HG03439 (cell line): Measurements from ENCODE around the gene FAM193A.
"Not testable (repeated sequence)": the region's sequence is repeated elsewhere in the genome, so short reads cannot be mapped to it uniquely, and the experiment has no call there.

Source experiments
- ATAC-seq: cut with Tn5 transposase; IDR thresholded peaks from one replicate; pipeline ENCODE4 v1.9.1; 2021; ENCODE audit warnings: mild to moderate bottlenecking, moderate library complexity; ENCODE audit not compliant: unreplicated experiment

Gene FAM193A

DNA sequence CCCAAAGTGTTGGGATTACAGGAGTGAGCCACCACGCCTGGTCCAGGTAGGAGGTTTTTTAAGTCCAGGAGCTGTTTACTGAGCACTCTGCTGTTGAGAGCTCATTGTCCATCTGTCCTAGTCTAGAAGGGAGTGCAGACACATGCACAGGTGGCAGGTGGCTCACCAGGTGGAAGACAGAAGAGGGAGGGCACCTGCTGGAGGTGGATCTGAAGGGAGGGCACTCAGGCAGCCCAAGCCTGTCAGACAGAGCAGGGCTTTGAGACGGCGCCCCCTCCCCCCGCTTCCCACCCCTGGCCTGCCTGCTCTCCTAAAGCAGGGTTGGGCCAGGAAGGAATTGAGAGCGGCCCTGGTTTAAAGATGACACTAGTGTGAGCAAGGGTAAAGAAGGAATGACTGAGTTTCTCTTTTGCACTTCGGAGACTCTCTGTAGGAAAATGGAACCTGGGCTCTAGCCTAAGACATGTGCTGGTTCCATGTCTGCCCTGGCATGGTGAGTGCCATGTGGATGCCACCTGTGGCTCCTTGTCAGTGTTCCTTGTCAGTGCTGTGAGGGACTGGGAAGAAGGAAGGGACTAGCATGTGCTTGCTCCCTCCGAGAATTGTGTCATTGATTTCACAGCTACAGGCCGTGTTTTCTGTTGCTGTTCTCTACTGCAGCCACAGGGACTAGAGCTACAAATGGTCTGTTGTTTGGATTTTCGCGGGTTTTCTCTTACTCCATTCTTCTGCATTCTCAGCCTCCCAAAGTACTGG, 111.1 kb downstream of the FAM193A start:
- no peak for ATAC-seq

- ATAC-seq, result no peak
Observed at GRCh38 chr4:2648159-2648814, 111.8 kb downstream of the FAM193A start.

GRCh38 chr4:2649604-2650114, 113.2 kb downstream of the FAM193A start:
- no peak for ATAC-seq

DNA sequence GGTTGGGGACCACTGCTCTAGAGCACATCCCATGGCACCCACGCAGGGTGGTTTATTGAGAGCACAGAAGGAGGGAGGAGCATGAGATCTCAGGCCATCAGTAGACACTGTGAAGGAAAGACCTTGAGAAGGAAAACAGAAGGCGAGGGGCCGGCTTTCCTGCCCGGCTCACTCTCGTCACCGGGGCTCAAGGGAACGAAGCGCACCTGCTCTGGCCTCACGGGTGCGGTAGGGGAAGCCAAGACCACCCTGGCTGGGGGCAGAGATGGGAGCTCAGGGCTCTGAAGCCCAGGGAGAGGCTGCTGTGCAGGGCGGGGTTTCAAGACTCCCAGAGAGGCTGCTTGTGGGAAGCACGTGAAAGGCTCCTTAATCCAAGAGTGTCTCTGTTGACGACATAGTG, 113.8 kb downstream of the FAM193A start:
- ATAC-seq, result no peak

DNA sequence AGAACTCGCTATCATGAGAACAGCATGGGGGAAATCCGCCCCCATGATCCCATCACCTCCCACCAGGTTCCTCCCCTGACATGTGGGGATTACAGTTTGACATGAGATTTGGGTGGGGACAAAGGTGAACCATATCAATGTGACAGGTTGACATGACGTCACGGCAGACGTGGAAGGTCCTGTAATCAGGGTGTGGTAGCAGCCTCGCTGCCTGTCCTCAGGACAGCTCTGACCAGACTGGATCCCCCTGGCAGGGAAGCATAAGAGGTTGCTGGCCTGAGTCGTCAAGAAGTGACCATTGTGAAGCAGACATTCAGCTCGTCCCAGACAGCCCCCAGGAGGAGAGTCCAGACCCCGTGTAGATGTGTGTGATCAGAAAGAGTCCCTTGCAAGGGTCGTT, 115.1 kb downstream of the FAM193A start:
- ATAC-seq, result no peak

DNA sequence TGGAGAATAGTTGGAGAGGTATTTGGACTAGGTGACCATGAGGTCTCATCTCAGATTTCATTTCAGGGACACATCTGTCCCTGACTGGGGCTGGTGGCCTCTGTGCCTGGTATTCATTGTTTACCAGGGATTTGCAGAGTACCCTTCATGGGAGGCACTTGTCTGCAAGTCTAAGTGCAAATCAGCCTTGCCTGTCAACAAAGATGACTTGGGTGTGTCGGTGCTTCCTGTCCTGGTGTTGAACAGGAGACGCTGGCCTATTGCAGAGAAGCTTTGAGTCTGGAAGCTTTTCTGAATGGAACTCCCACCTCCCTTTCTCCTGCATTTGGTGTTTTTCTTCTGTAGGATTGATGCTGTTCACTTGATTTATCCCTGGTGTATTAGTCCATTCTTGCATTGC, 115.6 kb downstream of the FAM193A start:
- no peak for ATAC-seq

GRCh38 chr4:2652415-2653160, 116.1 kb downstream of the FAM193A start:
- no peak for ATAC-seq

GRCh38 chr4:2660596-2661211, 124.3 kb downstream of the FAM193A start:
- ATAC-seq, result no peak

DNA sequence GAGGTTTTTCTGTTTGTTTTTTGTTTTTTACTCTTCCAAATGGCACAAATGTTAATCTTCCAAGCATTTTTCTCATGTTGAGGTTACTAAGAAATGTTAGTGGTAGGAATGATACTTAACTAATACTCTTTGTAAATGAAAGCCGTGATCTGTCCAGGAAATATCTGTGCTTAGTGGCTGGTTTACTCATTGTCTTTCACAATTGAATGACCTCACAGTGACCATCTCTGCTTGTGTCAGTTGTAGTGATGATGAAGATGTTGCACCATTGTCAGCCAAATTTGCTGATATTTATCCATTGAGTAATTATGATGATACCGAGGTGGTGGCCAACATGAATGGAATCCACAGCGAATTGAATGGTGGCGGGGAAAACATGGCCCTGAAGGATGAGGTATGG, 126.2 kb downstream of the FAM193A start:
- no peak for ATAC-seq

- no peak for ATAC-seq
Observed at GRCh38 chr4:2663275-2663674, 126.8 kb downstream of the FAM193A start.

GRCh38 chr4:2666722-2667247, 130.3 kb downstream of the FAM193A start:
- no peak for ATAC-seq

- no peak for ATAC-seq
Observed at GRCh38 chr4:2667428-2667827, 131.0 kb downstream of the FAM193A start.

DNA sequence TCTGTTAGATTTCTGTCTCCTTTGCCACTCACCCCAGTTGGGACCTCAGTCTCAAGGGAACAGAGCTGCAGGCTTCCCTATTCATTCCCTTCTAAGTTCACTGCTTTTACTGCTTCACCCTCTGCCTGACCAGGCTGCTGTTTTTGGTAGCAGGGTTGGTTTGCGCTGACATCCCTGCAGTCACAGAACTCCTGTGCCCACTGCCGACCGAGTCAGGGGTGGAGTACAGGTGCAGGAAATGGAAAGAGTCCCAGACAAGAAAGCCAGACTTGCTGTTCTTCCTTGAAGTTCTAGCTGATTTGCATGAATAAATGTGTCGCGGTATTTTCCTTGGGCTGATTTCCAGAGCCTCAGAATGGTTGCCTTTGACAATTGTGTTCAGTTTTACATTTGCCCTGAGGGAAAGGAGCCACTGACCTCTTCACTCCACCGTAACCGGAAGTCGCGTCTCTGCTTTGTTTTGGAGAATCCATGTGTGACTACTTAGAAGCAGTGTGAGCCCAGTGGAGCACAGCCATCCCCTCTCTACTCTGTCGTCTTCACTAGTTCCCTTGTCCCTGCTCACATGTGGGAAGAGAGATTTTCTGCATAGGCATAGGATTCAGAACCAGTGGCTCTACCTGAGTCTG, 134.9 kb downstream of the FAM193A start:
- ATAC-seq, result no peak

- ATAC-seq, result no peak
Observed at GRCh38 chr4:2672082-2672481, 135.6 kb downstream of the FAM193A start.

DNA sequence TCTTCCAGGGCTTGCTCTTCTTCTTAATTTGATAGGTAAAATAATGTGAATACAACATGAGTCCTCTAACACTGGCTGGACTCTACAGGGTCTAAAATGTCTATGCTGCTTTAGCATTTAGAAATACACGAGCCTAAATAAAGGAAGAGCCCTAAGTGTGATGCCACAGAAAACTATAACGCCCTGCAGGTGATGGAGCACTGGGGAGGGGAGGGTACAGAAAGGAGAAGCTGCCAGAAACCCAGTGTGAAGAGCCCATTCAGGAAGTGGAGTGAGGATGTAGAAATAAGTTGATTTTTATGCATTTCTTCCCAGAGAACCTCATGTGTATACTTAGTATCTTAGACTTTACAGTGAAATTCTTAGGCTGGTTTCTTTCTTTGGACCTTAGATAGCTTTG, 136.3 kb downstream of the FAM193A start:
- no peak for ATAC-seq

DNA sequence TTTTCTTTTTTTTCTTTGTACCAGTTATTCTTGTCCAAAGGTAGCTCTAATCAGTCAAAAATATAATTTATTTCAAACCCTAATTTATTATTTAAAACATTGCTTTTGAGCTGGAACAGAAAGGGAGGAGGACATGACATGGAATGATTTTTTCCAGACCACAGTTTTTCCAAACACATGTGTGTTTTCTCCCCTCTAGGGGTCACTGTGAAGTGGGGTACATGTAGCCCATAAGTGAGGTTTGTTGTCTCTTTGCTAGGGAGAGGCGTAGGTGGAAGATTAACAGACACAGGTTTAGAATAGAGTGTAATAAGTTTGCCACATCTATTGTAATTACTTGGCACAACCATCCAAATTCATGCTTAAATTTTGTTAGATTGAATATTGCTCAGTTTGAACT, 136.7 kb downstream of the FAM193A start:
- ATAC-seq, result no peak

DNA sequence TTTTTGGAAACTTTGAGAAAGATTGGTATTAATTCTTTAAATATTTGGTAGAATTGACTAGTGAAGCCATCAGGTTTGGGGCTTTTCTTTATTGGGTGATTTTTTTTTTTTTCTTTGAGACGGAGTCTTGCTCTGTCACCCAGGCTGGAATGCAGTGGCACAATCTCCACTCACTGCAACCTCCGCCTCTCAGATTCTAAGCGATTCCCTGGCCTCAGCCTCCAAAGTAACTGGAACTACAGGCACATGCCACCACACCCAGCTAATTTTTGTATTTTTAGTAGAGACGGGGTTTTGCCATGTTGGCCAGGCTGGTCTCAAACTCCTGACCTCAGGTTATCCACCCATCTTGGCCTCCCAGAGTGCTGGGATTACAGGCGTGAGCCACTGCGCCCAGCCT, 143.3 kb downstream of the FAM193A start:
- not testable (repeated sequence) for ATAC-seq

GRCh38 chr4:2684486-2684885, 148.0 kb downstream of the FAM193A start:
- no peak for ATAC-seq

DNA sequence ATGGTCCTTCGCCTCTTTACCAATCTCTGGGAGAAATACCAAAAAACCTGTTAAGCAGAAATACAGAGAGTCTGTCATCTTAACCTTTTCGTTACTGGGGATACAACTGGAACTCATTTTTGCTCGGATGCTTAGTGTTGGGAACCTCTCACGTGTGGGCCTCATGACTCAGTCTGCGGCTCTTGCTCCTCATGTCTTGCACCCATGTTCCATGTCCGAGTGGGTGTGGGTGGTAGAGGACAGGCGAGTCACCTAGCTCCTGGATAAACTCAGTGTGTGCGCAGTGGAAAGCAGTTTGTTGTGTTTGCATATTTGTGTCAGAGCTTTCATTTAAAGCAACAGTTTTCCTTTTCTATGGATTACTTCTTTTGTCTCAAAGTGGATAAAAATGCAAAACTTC, 149.1 kb downstream of the FAM193A start:
- no peak for ATAC-seq

DNA sequence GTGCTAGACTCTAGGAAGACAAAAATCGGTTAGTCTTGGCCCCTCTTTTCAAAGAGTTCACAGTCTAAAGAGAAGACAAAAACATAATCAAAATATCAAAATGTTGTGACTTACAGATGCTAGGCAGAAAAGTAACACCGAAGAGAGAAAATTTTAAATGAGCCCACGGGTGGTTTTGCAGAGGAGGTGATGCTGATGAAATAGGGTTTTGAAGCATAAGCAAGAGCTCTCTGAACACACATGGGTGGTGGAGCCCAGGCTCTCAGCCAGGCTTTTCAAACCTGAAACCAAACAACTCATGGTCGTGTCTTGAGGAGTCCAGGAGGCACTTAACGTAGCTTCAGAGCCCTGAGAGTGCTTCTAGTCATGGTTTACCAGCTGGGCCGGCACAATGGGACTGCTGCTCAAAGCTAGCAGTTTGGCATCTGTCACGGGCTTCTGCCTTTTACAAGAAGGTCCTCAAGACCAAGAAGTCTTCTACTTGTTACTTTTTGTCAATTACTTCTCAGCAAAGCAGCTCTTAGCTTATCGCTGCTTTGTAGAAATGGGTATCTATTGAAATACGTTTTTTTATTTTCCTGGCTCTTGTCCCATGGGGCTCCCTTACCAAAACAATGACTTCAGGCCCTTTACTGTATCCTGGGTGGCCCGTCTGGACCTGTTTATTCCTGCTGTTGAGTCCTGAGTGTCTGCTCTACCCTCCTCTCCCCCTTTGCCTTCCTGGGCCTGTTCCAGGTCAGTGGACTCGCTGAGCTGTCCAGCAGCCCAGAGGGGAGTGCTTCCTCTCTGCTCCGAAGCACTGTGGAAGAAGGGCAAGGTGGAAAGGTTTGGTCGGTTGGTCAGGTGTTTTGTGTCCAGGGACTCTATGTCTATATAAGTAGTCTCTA, 150.2 kb downstream of the FAM193A start:
- ATAC-seq, result no peak
